NCI-H2029 (cell line): ENCODE data around the gene PAK4.
"Not testable (repeated sequence)": the region's sequence is repeated elsewhere in the genome, so short reads cannot be mapped to it uniquely, and the experiment has no call there.

ENCODE experiments used
- DNase-seq: peaks from one replicate; lab custom pipeline; 2025; lab: John Stamatoyannopoulos, UW

Gene PAK4

GRCh38 chr19:39207293-39207836, 81.8 kb downstream of the PAK4 start:
- DNase-seq = no peak

- no peak for DNase-seq
Observed at GRCh38 chr19:39208175-39208795, 82.7 kb downstream of the PAK4 start.

GRCh38 chr19:39209196-39209595, 83.6 kb downstream of the PAK4 start:
- no peak for DNase-seq

GRCh38 chr19:39211731-39212374, 86.3 kb downstream of the PAK4 start:
- no peak for DNase-seq

- no peak for DNase-seq
Observed at GRCh38 chr19:39212375-39212742, 86.8 kb downstream of the PAK4 start.

- DNase-seq = not testable (repeated sequence)
Observed at GRCh38 chr19:39215323-39215722, 89.7 kb downstream of the PAK4 start.

GRCh38 chr19:39217094-39217493, 91.5 kb downstream of the PAK4 start:
- no peak for DNase-seq

GRCh38 chr19:39218230-39219007, 92.8 kb downstream of the PAK4 start:
- no peak for DNase-seq

GRCh38 chr19:39219108-39219507, 93.5 kb downstream of the PAK4 start:
- not testable (repeated sequence) for DNase-seq

- no peak for DNase-seq
Observed at GRCh38 chr19:39223703-39224279, 98.2 kb downstream of the PAK4 start.

- no peak for DNase-seq
Observed at GRCh38 chr19:39224910-39225309, 99.3 kb downstream of the PAK4 start.
